VCaP (cell line): ENCODE measurements around the gene THEMIS.

ENCODE experiments used
- H3K27ac ChIP-seq: fragments of 450-650 bp; 2 replicates; pipeline ENCODE4 v1.5.1; 2017
- CTCF ChIP-seq: fragments of 450-650 bp; conservative IDR thresholded peaks from 2 replicates; pipeline ENCODE4 v1.5.1; 2017; ENCODE audit warnings: mild to moderate bottlenecking, moderate library complexity

The THEMIS gene

DNA sequence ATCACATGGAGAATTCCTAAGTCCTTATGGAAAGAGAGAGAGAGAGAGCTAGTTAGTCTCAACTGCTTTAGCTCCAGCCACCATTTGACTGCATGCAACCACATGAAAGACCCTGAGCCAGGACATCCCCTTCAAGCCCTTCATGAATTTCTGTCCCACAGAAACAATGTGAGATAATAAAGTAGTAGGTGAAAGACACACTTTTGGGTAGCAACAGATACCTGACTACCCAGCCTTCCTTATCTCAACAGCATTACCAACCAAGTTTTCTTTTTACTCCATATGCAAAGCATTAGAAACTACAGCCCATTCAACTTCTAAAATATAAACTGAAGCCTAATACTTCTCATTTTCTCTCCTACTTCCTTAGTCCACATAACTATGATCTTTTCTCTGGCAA lies 23.2 kb upstream of the THEMIS start:
- no peak overlapping the region for H3K27ac ChIP-seq
- no peak for TF ChIP-seq CTCF

DNA sequence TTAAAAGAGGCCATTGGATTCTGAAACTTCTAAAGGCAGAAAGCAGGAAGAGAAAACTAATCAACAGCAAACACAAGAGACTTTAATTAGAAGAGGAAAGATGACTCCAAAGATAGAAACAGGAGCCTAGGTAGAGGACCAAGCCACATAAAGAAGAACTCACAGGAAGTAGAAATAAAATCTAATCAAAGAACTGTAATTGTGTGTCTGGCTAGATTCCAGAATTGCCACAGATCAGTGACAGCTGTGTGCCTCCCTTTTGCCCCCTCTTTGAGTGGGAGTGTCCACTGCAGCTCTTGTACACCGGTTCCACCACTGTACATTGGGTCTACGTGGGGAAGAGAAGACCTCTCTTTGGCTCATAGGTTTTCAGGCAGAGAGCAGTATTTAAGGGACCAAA lies 22.3 kb upstream of the THEMIS start:
- H3K27ac ChIP-seq, result no peak overlapping the region
- TF ChIP-seq CTCF, result no peak

DNA sequence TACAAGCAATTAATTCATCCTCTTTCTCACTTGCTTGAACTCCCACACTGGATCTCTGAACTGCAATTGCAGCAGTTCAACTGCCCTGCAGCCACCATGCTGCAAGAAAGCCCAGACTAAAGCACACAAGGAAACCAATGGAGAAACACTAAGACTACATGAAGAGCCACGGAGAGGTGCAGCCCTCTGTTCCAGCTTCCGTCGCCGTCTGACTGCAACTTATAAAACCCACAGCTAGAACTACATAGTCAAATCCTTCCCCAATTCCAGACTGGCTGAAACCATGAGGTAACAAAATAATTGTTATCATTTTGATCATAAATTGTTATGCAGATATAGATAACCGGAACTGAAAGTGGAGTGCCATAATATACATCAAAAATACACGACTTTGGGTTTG lies 21.1 kb upstream of the THEMIS start:
- TF ChIP-seq CTCF, result no peak
- no peak overlapping the region for H3K27ac ChIP-seq

DNA sequence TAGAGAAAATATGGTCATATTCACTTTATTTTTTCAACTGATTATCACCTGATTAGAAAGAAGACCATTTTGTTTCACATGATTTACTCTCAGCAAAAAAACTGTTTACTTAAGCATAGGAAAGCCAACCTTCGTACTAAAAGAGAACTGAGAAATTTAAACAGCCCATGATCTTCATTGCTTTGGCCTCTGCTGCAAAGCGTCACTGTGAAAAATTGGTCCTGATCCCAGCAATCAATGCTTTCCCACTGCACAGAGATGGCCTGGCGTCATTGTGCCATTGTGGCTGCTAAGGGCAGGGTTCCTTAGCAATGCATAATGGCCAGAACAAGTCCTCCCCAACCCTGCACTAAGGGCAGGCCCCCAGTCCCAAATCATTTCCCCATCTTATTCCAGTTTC lies 19.9 kb upstream of the THEMIS start:
- TF ChIP-seq CTCF, result no peak
- H3K27ac ChIP-seq, result peak overlapping the region; percentile 63

DNA sequence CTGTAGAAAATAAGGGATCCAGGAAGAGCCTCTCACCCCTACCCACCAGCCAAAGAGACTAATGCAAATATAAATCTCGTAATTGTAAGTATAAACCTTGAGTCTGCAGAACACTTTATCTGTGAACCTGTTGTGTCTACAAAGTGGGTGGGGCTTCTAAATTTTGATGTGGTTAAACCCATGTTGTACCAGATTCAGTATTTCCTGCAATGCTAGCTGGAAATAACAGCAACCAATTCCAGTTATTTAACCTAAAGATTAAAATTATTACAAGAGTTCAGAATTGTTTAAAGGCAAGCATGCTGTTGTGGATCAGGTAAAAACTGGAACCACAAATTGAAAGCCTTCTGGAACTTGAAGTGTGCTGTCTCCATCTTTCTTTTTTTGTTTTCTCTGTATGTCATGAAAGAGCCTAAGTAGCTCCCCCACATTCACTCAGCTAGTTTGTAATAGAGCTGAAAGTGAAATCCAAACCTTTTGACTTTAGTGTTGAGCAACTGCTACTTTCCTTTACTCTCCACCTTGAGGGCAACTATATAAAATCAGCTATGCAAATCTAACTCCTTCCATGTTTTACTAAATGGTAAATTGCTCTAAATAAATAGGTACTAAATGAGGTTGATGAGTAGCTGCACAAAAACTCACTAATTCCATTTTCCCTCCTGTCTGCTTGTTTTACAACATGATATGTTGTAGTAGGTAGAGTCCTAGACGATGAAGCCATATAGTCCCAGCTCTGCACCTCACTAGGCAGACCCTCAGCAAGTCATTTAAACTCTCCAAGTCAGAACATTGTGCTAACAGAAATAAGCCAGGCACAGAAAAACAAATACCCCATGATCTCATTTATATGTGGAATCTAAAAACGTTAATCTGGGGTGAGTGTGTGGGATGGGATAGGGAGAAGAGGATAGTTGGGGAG lies 17.9 kb upstream of the THEMIS start:
- H3K27ac ChIP-seq, result no peak overlapping the region

GRCh38 chr6:127917766-127918165 lies 16.9 kb upstream of the THEMIS start:
- no peak for TF ChIP-seq CTCF

More for the DNA sequence above, 17.9 kb upstream of the THEMIS start:
- no peak for TF ChIP-seq CTCF

GRCh38 chr6:127914240-127914639 lies 13.4 kb upstream of the THEMIS start:
- H3K27ac ChIP-seq, result no peak overlapping the region
- TF ChIP-seq CTCF, result no peak

More at GRCh38 chr6:127917766-127918165, 16.9 kb upstream of the THEMIS start:
- H3K27ac ChIP-seq, result no peak overlapping the region
